Osteocyte (in vitro differentiated cells): ENCODE data around the gene TTLL5. TPM values are rescaled to one million over a fixed set of nuclear protein-coding genes. Genes with fewer than 3 reads are reported as not detected.
A peak's percentile ranks its signal among the peaks of the same experiment; 100 is the strongest.

Experiments used
- DNase-seq: peaks from one replicate; pipeline ENCODE4 v3.0.0; 2021; ENCODE audit warnings: mixed read lengths; ENCODE audit not compliant: unreplicated experiment; ENCODE audit errors: extremely low spot score
- H3K27ac Mint-ChIP-seq: one replicate; pipeline ENCODE4 v1.8.0; 2021; ENCODE audit warnings: mild to moderate bottlenecking, mixed read lengths; ENCODE audit not compliant: unreplicated experiment
- H3K27me3 Mint-ChIP-seq: one replicate; pipeline ENCODE4 v1.8.0; 2021; ENCODE audit warnings: mixed read lengths; ENCODE audit not compliant: unreplicated experiment
- H3K36me3 Mint-ChIP-seq: one replicate; pipeline ENCODE4 v1.8.0; 2021; ENCODE audit warnings: mixed read lengths; ENCODE audit not compliant: unreplicated experiment
- H3K4me1 Mint-ChIP-seq: one replicate; pipeline ENCODE4 v1.8.0; 2021; ENCODE audit warnings: mixed read lengths; ENCODE audit not compliant: unreplicated experiment
- H3K4me3 Mint-ChIP-seq: one replicate; pipeline ENCODE4 v1.8.0; 2021; ENCODE audit warnings: mild to moderate bottlenecking, moderate library complexity, mixed read lengths; ENCODE audit not compliant: unreplicated experiment
- H3K9me3 Mint-ChIP-seq: one replicate; pipeline ENCODE4 v1.8.0; 2021; ENCODE audit warnings: mixed read lengths; ENCODE audit not compliant: unreplicated experiment
- CTCF ChIP-seq: fragments of 200-600 bp; sonication (generic); IDR thresholded peaks from 2 replicates; pipeline ENCODE4 v1.5.0; 2021; ENCODE audit warnings: antibody characterized with exemption, mild to moderate bottlenecking, moderate library complexity
- total RNA-seq: library from RNA; stranded (reverse); gene quantifications from 2 replicates; pipeline ENCODE4 v1.2.1, GENCODE V29; 2021

TTLL5 gene
- total RNA-seq, 1 donor from 2014 or later, result 37.3 TPM

DNA sequence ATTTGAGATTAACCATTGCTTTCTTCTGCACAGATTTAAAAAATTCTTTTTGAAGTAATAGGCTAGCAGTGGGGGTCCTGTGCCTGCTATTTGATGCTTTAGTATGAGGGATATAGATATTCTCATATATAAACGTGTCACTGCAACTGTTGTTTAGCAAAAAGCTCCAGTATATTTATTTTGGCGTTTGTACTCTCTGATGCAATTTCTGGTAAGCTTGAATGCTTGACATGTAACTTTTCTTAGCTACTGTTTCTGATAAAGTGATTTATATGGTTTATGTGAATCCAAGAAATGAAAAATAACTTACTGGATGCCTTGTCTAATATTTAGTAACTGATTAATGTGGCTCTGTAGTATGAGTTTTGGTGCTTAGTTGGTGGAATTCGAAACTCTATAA is 77.1 kb downstream of the TTLL5 start:
- no peak for DNase-seq
- Mint-ChIP-seq H3K27me3 (no peaks in the 10 kb centered on the region), H3K9me3 (no peaks in the 10 kb centered on the region), H3K36me3 (peaks cover 22% of the 10 kb centered on the region), H3K4me3 (no peak overlapping the region), H3K27ac (peak overlapping the region; percentile 62), H3K4me1 (peaks cover 26% of the 10 kb centered on the region)
- TF ChIP-seq CTCF, result no peak

GRCh38 chr14:75742867-75743266 is 81.8 kb downstream of the TTLL5 start:
- Mint-ChIP-seq H3K4me3 (no peak overlapping the region), H3K27ac (no peak overlapping the region), H3K27me3 (no peaks in the 10 kb centered on the region), H3K4me1 (peaks cover 22% of the 10 kb centered on the region), H3K36me3 (peaks cover 42% of the 10 kb centered on the region), H3K9me3 (peaks cover 4% of the 10 kb centered on the region)
- TF ChIP-seq CTCF, result no peak
- no peak for DNase-seq

GRCh38 chr14:75747899-75748298 is 86.9 kb downstream of the TTLL5 start:
- no peak for TF ChIP-seq CTCF
- Mint-ChIP-seq H3K9me3 (peaks cover 4% of the 10 kb centered on the region), H3K27me3 (no peaks in the 10 kb centered on the region), H3K36me3 (peaks cover 44% of the 10 kb centered on the region), H3K27ac (peak overlapping the region; percentile 80), H3K4me3 (no peak overlapping the region), H3K4me1 (peaks cover 22% of the 10 kb centered on the region)
- DNase-seq, result no peak

DNA sequence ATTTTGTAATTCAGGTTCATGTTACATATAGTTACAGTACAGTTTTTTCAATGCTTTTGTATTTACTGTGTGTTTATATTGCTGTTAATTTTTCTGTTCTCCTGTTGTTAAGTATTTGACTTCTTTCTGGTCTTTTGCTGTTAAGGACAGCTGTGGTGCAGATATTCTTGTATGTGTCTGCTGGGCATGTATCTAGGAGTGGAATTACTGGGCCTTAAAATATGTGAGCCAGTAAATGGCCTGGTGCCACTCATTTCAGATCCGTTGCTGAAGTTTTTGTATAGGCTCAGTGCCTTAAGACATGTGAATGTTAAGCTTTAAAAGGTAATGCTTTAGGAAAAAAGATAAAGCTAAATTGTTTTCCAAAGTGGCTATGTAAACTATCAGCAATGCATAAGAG is 87.3 kb downstream of the TTLL5 start:
- H3K9me3 Mint-ChIP-seq, result peaks cover 4% of the 10 kb centered on the region
- no peak for DNase-seq
- H3K27me3 Mint-ChIP-seq, result no peaks in the 10 kb centered on the region
- H3K36me3 Mint-ChIP-seq, result peaks cover 40% of the 10 kb centered on the region
- no peak overlapping the region for H3K4me3 Mint-ChIP-seq
- TF ChIP-seq CTCF, result no peak
- peak overlapping the region; percentile 80 for H3K27ac Mint-ChIP-seq
- H3K4me1 Mint-ChIP-seq, result peaks cover 26% of the 10 kb centered on the region

GRCh38 chr14:75751296-75751695 is 90.2 kb downstream of the TTLL5 start:
- peaks cover 34% of the 10 kb centered on the region for H3K4me1 Mint-ChIP-seq
- DNase-seq, result no peak
- no peaks in the 10 kb centered on the region for H3K27me3 Mint-ChIP-seq
- no peak overlapping the region for H3K4me3 Mint-ChIP-seq
- TF ChIP-seq CTCF, result no peak
- H3K27ac Mint-ChIP-seq, result no peak overlapping the region
- H3K36me3 Mint-ChIP-seq, result peaks cover 21% of the 10 kb centered on the region
- H3K9me3 Mint-ChIP-seq, result peaks cover 4% of the 10 kb centered on the region
